Peyer's patch (tissue), 4 donors: ENCODE data around the gene IST1. TPM values are rescaled to one million over a fixed set of nuclear protein-coding genes. Genes with fewer than 3 reads are reported as not detected.

Source experiments
- DNase-seq, 3 donors: peaks; one replicate each; pipeline ENCODE4 v3.0.0-alpha.2; 2017 to 2019
- H3K27ac ChIP-seq, 4 donors: fragments of 200-600 bp; sonication (generic); one replicate each; pipeline ENCODE4 v1.5.1; 2016 to 2019
- H3K27me3 ChIP-seq, 2 donors: fragments of 200-600 bp; sonication (generic); one replicate each; pipeline ENCODE4 v1.5.1; 2019
- H3K36me3 ChIP-seq, 3 donors: fragments of 200-600 bp; sonication (generic); one replicate each; pipeline ENCODE4 v1.5.1; 2016 to 2019
- H3K4me1 ChIP-seq, 4 donors: fragments of 200-600 bp; sonication (generic); one replicate each; pipeline ENCODE4 v1.5.1; 2016 to 2019
- H3K4me3 ChIP-seq, 4 donors: fragments of 200-600 bp; sonication (generic); 1 replicate in 3 of 4; 2 replicates in 1 of 4; pipeline ENCODE4 v1.5.1; 2016 to 2019; ENCODE audit warnings: mild to moderate bottlenecking in 1 of 4
- H3K9me3 ChIP-seq, 4 donors: fragments of 200-600 bp; sonication (generic); one replicate each; pipeline ENCODE4 v1.5.1; 2016 to 2019; ENCODE audit warnings: mild to moderate bottlenecking in 1 of 4
- CTCF ChIP-seq, 6 experiments: fragments of 450-650 bp in 4 of 6; fragments of 200-600 bp in 2 of 6; sonication (generic) in 1 of 6; IDR thresholded peaks; one replicate each; pipeline ENCODE4 v1.5.1; 2017 to 2019; ENCODE audit warnings: antibody characterized with exemption in 6 of 6, mild to moderate bottlenecking in 3 of 6, moderate library complexity in 1 of 6
- POLR2A ChIP-seq, 2 donors: fragments of 450-650 bp; IDR thresholded peaks; one replicate each; pipeline ENCODE4 v1.5.1; 2017; ENCODE audit warnings: antibody characterized with exemption in 2 of 2, mild to moderate bottlenecking in 2 of 2, moderate library complexity in 2 of 2
- total RNA-seq, 4 donors: library from RNA; depleted of rRNA; stranded (reverse); fragments of >200 nt; gene quantifications; one replicate each; pipeline ENCODE4 v1.1.0, GENCODE V29; 2016

IST1 gene
- total RNA-seq, 4 donors from 2014 or later = 228 to 274 (median 261) TPM

GRCh38 chr16:71954699-71955195 is 59.4 kb downstream of the IST1 start:
- no peak overlapping the region for H3K27ac ChIP-seq
- H3K36me3 ChIP-seq = no peaks in the 10 kb centered on the region
- H3K4me3 ChIP-seq = no peak overlapping the region
- H3K9me3 ChIP-seq = no peaks in the 10 kb centered on the region
- H3K27me3 ChIP-seq = no peaks in the 10 kb centered on the region
- no peaks in the 10 kb centered on the region for H3K4me1 ChIP-seq
- TF ChIP-seq CTCF (IDR thresholded peaks at IDR 0.05) (no peak), POLR2A (IDR thresholded peaks at IDR 0.05) (no peak)
- DNase-seq = no peak

- TF ChIP-seq CTCF (IDR thresholded peaks at IDR 0.05) (no peak), POLR2A (IDR thresholded peaks at IDR 0.05) (no peak)
- no peak overlapping the region for H3K27ac ChIP-seq
Measured at GRCh38 chr16:71956486-71956885, 61.2 kb downstream of the IST1 start.

GRCh38 chr16:71961066-71962039 is 66.0 kb downstream of the IST1 start:
- H3K27ac ChIP-seq = no peak overlapping the region
- H3K9me3 ChIP-seq = no peaks in the 10 kb centered on the region
- peak; percentile 76 to 94 (median 87) for DNase-seq
- no peaks in the 10 kb centered on the region for H3K4me1 ChIP-seq
- no peaks in the 10 kb centered on the region for H3K27me3 ChIP-seq
- H3K36me3 ChIP-seq = no peaks in the 10 kb centered on the region
- peak; percentile 47 to 85 (median 80) for TF ChIP-seq CTCF (IDR thresholded peaks at IDR 0.05)
- no peak for TF ChIP-seq POLR2A (IDR thresholded peaks at IDR 0.05)
- no peak overlapping the region for H3K4me3 ChIP-seq

More at GRCh38 chr16:71956486-71956885, 61.2 kb downstream of the IST1 start:
- Histone ChIP-seq H3K36me3 (no peaks in the 10 kb centered on the region), H3K4me3 (no peak overlapping the region), H3K27me3 (no peaks in the 10 kb centered on the region), H3K4me1 (no peaks in the 10 kb centered on the region), H3K9me3 (no peaks in the 10 kb centered on the region)
- DNase-seq = no peak

GRCh38 chr16:71963125-71963875 is 68.0 kb downstream of the IST1 start:
- TF ChIP-seq POLR2A (IDR thresholded peaks at IDR 0.05) (no peak), CTCF (IDR thresholded peaks at IDR 0.05) (no peak)
- Histone ChIP-seq H3K9me3 (no peaks in the 10 kb centered on the region), H3K27ac (no peak overlapping the region), H3K4me1 (no peaks in the 10 kb centered on the region), H3K36me3 (no peaks in the 10 kb centered on the region), H3K27me3 (no peaks in the 10 kb centered on the region), H3K4me3 (no peak overlapping the region)
- no peak for DNase-seq

- Histone ChIP-seq H3K4me1 (no peaks in the 10 kb centered on the region), H3K9me3 (no peaks in the 10 kb centered on the region), H3K36me3 (no peaks in the 10 kb centered on the region), H3K4me3 (no peak overlapping the region), H3K27me3 (no peaks in the 10 kb centered on the region), H3K27ac (no peak overlapping the region)
- TF ChIP-seq CTCF (IDR thresholded peaks at IDR 0.05) (no peak), POLR2A (IDR thresholded peaks at IDR 0.05) (no peak)
- no peak for DNase-seq
Measured at GRCh38 chr16:71965223-71965622, 69.9 kb downstream of the IST1 start.
